Measurements from ENCODE around the gene POU3F3.
A peak's percentile ranks its signal among the peaks of the same experiment; 100 is the strongest.

Gene POU3F3

GRCh38 chr2:104847586-104848160, 6.2 kb upstream of the POU3F3 start:
- no peak for FAIRE-seq

DNA sequence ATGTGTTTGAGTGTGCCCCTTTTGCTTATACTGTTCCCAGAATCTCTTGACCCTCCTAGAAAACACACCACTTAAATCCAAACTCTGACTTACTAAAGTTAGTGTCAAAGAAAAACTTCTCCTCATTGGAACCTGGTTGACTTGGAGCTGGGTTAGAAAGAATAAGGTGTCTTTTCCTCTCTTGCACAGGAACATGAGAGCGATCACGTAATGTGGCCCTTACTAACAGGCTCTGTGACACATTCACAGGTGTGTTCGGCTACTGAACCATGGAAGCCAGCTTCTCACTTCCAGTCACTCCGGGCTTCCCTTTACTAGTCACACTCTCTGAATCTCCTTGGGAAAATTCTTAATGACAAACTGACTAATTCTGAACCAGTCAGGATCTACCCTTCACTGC, 5.4 kb upstream of the POU3F3 start:
- FAIRE-seq, result no peak

- FAIRE-seq, result no peak
These were observed 4.8 kb upstream of the POU3F3 start for GRCh38 chr2:104849101-104849500.

GRCh38 chr2:104849618-104850141, 4.2 kb upstream of the POU3F3 start:
- FAIRE-seq, result peak; percentile 5

GRCh38 chr2:104850361-104851290, 3.3 kb upstream of the POU3F3 start:
- FAIRE-seq, result no peak

GRCh38 chr2:104851291-104852089, 2.4 kb upstream of the POU3F3 start:
- no peak for FAIRE-seq

GRCh38 chr2:104852090-104852666, 1.7 kb upstream of the POU3F3 start:
- no peak for FAIRE-seq

GRCh38 chr2:104854498-104855220, 744 bp downstream of the POU3F3 start:
- FAIRE-seq, result no peak

GRCh38 chr2:104855221-104856085, 1.5 kb downstream of the POU3F3 start:
- no peak for FAIRE-seq

- no peak for FAIRE-seq
These were observed 2.4 kb downstream of the POU3F3 start for GRCh38 chr2:104856086-104856972.

- FAIRE-seq, result no peak
These were observed 3.0 kb downstream of the POU3F3 start for GRCh38 chr2:104856973-104857261.

- FAIRE-seq, result no peak
These were observed 3.5 kb downstream of the POU3F3 start for GRCh38 chr2:104857262-104858005.

- FAIRE-seq, result peak; percentile 69
These were observed 4.4 kb downstream of the POU3F3 start for GRCh38 chr2:104858006-104858978.

DNA sequence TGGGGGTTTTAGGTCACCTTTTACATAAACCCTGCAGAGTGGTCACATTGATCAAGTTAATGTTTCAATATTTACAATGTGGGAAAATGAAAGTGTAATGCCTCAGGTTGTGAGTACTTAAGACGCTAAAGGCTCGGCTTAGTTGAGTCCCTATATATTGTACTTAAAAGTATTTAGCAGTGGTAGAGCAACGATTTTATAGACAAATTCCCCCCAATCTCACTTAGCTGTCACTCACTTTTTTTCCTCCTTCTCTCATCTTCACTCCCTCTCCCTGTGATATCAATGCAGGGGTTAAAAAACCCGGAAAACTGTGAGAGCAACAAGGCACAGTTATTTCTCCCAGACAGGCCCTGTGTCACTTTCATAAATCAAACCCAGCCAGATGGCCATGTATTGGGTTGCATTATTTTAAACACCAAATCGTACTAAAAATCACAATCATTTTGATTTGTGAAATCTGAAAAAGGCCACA, 5.4 kb downstream of the POU3F3 start:
- FAIRE-seq, result no peak

GRCh38 chr2:104859766-104860450, 6.0 kb downstream of the POU3F3 start:
- no peak for FAIRE-seq

DNA sequence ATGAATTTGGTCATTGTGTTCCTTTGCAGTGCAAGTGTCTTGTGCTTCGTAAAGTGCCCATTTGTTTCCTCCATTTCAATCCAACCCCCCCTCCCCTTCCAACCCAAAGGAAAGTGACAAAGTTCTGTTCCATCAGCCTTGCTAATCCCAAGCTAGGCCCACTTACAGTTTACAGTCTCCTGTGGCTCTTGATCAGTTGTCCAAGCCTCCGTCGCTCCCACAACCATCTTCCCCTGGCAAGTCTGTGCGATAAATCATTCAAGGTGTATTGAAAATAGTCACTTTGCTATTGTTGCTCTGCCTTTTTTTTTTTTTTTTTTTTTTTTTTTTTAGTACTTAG, 6.5 kb downstream of the POU3F3 start:
- FAIRE-seq, result no peak

DNA sequence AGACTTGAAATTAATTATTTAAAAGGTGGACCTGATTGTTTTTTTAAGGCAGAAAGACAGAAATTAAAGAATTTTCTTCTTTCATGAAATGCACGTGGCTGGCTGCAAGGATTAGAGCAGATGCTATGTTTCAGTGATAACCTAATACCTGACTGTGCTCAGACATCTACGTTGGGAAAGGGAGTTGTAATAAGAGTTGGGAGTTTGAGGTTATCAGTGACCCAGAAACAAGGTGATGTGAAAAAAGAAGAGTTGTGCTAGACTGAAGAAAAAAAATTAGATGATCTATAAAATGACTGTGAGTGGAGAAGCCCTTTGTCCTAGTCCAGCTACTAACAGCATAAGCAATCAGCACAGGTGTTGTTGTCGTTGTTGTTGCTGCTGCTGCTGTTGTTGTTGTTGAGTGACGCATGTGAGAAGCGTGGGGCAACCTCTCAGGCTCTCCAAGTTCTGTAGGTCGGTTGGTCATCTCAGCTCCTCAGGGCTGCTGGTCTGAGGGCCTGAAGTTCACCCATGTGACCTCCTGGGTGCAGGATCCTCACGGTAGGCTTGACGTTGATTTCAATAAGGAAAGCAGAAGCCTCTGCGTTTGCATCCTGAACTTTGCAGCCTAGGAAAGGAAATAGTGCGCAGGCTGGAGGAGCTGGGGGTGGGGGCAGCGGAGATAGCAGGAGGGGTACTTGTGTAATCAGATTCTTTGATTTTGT, 7.6 kb downstream of the POU3F3 start:
- FAIRE-seq, result no peak

Data from islet of Langerhans (tissue), 1 donor.